Measurements from ENCODE around the gene ST3GAL5. TPM values are rescaled to one million over a fixed set of nuclear protein-coding genes. Genes with fewer than 3 reads are reported as not detected.

The ST3GAL5 gene
- total RNA-seq, 4 donors from 2014 or later: 10.8 to 23.9 (median 16.5) TPM

DNA sequence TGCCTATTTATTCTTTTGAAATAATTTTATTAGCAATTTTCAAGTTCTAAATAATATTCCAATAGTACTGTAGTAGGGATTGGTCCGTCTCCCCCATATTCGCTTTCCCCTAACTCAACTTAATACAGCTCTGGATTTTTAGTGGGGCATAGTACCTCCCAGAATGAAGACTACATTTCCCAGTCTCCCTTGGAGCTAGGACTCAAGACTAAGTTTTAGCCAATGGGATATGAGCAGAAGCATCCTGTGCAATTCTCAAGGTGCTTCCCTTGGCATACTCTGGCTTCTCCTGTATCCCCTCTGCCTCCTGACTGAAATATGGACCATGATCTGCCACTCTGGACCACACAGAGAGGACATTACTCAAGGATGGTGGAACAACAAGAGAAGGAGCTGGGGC lies 24.1 kb downstream of the ST3GAL5 start:
- no peaks in the 10 kb centered on the region for H3K36me3 ChIP-seq
- H3K4me3 ChIP-seq: no peak overlapping the region
- H3K9me3 ChIP-seq: no peaks in the 10 kb centered on the region
- H3K27me3 ChIP-seq: no peaks in the 10 kb centered on the region
- no peak overlapping the region for H3K27ac ChIP-seq
- peaks cover 0 to 7% (median 4%) of the 10 kb centered on the region in 4 donors for H3K4me1 ChIP-seq
- no peak for DNase-seq
- TF ChIP-seq, protein P1, sequence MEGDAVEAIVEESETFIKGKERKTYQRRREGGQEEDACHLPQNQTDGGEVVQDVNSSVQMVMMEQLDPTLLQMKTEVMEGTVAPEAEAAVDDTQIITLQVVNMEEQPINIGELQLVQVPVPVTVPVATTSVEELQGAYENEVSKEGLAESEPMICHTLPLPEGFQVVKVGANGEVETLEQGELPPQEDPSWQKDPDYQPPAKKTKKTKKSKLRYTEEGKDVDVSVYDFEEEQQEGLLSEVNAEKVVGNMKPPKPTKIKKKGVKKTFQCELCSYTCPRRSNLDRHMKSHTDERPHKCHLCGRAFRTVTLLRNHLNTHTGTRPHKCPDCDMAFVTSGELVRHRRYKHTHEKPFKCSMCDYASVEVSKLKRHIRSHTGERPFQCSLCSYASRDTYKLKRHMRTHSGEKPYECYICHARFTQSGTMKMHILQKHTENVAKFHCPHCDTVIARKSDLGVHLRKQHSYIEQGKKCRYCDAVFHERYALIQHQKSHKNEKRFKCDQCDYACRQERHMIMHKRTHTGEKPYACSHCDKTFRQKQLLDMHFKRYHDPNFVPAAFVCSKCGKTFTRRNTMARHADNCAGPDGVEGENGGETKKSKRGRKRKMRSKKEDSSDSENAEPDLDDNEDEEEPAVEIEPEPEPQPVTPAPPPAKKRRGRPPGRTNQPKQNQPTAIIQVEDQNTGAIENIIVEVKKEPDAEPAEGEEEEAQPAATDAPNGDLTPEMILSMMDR (IDR thresholded peaks at IDR 0.05): no peak
- no peak for TF ChIP-seq POLR2A (IDR thresholded peaks at IDR 0.05)

- Histone ChIP-seq H3K27ac (peak overlapping the region in 3 of 4 donors; percentile 7 to 60 (median 23)), H3K27me3 (no peaks in the 10 kb centered on the region), H3K4me1 (peaks cover 0 to 7% (median 4%) of the 10 kb centered on the region in 4 donors), H3K36me3 (no peaks in the 10 kb centered on the region), H3K4me3 (no peak overlapping the region), H3K9me3 (no peaks in the 10 kb centered on the region)
- TF ChIP-seq POLR2A (IDR thresholded peaks at IDR 0.05): no peak
- TF ChIP-seq, protein P1 (IDR thresholded peaks at IDR 0.05): no peak
- peak in 2 of 3 donors; percentile 45 to 59 for DNase-seq
Measured at GRCh38 chr2:85862426-85862825, 26.4 kb downstream of the ST3GAL5 start.

DNA sequence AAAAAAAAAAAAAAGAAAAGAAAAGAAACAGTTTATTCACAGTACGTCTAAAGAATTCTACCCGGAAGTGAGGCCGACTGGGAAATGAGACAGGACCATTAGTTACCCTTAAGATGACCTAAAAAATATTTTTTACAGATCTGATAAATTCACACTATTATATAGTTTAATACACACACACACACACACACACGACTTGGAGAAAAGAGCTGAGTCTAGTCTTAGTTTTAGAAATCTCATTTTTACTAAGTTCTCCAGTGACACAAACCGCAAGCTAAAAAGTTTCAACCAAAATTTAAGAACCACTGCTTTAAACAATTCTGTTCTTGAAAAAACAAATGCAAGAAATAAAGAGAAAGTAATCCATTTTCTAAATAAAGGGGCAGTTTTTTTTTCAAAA lies 27.1 kb downstream of the ST3GAL5 start:
- H3K9me3 ChIP-seq: no peaks in the 10 kb centered on the region
- no peaks in the 10 kb centered on the region for H3K36me3 ChIP-seq
- peaks cover 0 to 7% (median 4%) of the 10 kb centered on the region in 4 donors for H3K4me1 ChIP-seq
- H3K27me3 ChIP-seq: no peaks in the 10 kb centered on the region
- no peak for TF ChIP-seq POLR2A (IDR thresholded peaks at IDR 0.05)
- TF ChIP-seq, protein P1 (IDR thresholded peaks at IDR 0.05): no peak
- no peak for DNase-seq
- H3K4me3 ChIP-seq: no peak overlapping the region
- peak overlapping the region in 3 of 4 donors; percentile 23 to 60 (median 41) for H3K27ac ChIP-seq

- Histone ChIP-seq H3K4me3 (no peak overlapping the region), H3K27me3 (no peaks in the 10 kb centered on the region), H3K9me3 (no peaks in the 10 kb centered on the region), H3K27ac (peak overlapping the region; percentile 23 to 60 (median 38)), H3K36me3 (no peaks in the 10 kb centered on the region), H3K4me1 (peaks cover 0 to 7% (median 4%) of the 10 kb centered on the region in 4 donors)
- TF ChIP-seq POLR2A (IDR thresholded peaks at IDR 0.05): no peak
- TF ChIP-seq, protein P1 (IDR thresholded peaks at IDR 0.05): no peak
- no peak for DNase-seq
Measured at GRCh38 chr2:85861180-85861579, 27.6 kb downstream of the ST3GAL5 start.

DNA sequence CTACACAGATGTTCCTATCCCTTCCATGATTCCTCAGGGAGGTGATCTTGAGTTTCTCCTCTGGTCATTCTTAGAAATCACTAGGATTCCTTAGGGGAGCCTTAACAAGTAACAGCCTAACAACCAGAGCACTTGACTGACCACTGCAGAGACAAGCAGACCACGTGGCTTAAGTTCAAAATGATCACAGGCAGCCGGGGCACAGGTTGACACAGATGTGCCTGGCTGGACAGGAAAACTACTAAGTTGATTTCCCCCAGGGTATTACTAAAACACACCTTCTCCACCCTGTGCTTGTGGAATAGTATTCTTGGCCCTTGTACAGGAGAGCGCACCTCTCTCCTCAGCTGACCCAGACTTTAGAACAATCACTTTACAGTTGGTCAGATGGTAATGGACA lies 29.9 kb downstream of the ST3GAL5 start:
- H3K36me3 ChIP-seq: no peaks in the 10 kb centered on the region

More for the DNA sequence above, 29.9 kb downstream of the ST3GAL5 start:
- H3K27ac ChIP-seq: no peak overlapping the region
- no peaks in the 10 kb centered on the region for H3K27me3 ChIP-seq
- no peaks in the 10 kb centered on the region for H3K9me3 ChIP-seq
- no peak for DNase-seq
- peaks cover 0 to 18% (median 6%) of the 10 kb centered on the region in 4 donors for H3K4me1 ChIP-seq
- TF ChIP-seq, protein P1 (IDR thresholded peaks at IDR 0.05): no peak
- no peak for TF ChIP-seq POLR2A (IDR thresholded peaks at IDR 0.05)
- H3K4me3 ChIP-seq: no peak overlapping the region
